T follicular helper cell (primary cell): Measurements from ENCODE around the gene ITGBL1.
"Not testable (repeated sequence)": the region's sequence is repeated elsewhere in the genome, so short reads cannot be mapped to it uniquely, and the experiment has no call there.

Experiments used
- DNase-seq: peaks from one replicate; pipeline ENCODE4 v3.0.0-alpha.2; 2020; ENCODE audit warnings: low read depth

ITGBL1 gene

GRCh38 chr13:101514100-101514499 is 61.6 kb downstream of the ITGBL1 start:
- no peak for DNase-seq

- no peak for DNase-seq
These were observed 62.3 kb downstream of the ITGBL1 start for GRCh38 chr13:101514695-101515275.

- no peak for DNase-seq
These were observed 63.0 kb downstream of the ITGBL1 start for GRCh38 chr13:101515504-101515903.

- DNase-seq, result no peak
These were observed 63.8 kb downstream of the ITGBL1 start for GRCh38 chr13:101516262-101516661.

- DNase-seq, result no peak
These were observed 68.2 kb downstream of the ITGBL1 start for GRCh38 chr13:101520672-101521071.

GRCh38 chr13:101521371-101521770 is 68.9 kb downstream of the ITGBL1 start:
- no peak for DNase-seq

GRCh38 chr13:101522607-101523006 is 70.1 kb downstream of the ITGBL1 start:
- DNase-seq, result no peak

GRCh38 chr13:101523154-101524131 is 71.0 kb downstream of the ITGBL1 start:
- no peak for DNase-seq

GRCh38 chr13:101527130-101527529 is 74.7 kb downstream of the ITGBL1 start:
- no peak for DNase-seq

- DNase-seq, result no peak
These were observed 76.9 kb downstream of the ITGBL1 start for GRCh38 chr13:101529422-101529821.

GRCh38 chr13:101530293-101530692 is 77.8 kb downstream of the ITGBL1 start:
- DNase-seq, result no peak

- DNase-seq, result no peak
These were observed 82.8 kb downstream of the ITGBL1 start for GRCh38 chr13:101535192-101535746.

- DNase-seq, result no peak
These were observed 83.6 kb downstream of the ITGBL1 start for GRCh38 chr13:101536079-101536478.

GRCh38 chr13:101544544-101544943 is 92.1 kb downstream of the ITGBL1 start:
- not testable (repeated sequence) for DNase-seq

GRCh38 chr13:101544979-101545378 is 92.5 kb downstream of the ITGBL1 start:
- no peak for DNase-seq

GRCh38 chr13:101545521-101545920 is 93.0 kb downstream of the ITGBL1 start:
- no peak for DNase-seq

- DNase-seq, result no peak
These were observed 99.8 kb downstream of the ITGBL1 start for GRCh38 chr13:101552286-101552685.

GRCh38 chr13:101552786-101553185 is 100.3 kb downstream of the ITGBL1 start:
- DNase-seq, result no peak

GRCh38 chr13:101554420-101555125 is 102.1 kb downstream of the ITGBL1 start:
- no peak for DNase-seq

GRCh38 chr13:101555610-101556009 is 103.1 kb downstream of the ITGBL1 start:
- no peak for DNase-seq

- no peak for DNase-seq
These were observed 104.2 kb downstream of the ITGBL1 start for GRCh38 chr13:101556676-101557123.

- DNase-seq, result no peak
These were observed 112.8 kb downstream of the ITGBL1 start for GRCh38 chr13:101565317-101565716.
